Liver (tissue), 9 donors: ENCODE measurements around the gene CLDN20. TPM values are rescaled to one million over a fixed set of nuclear protein-coding genes. Genes with fewer than 3 reads are reported as not detected.

ENCODE experiments used
- DNase-seq: peaks from one replicate; pipeline ENCODE4 v3.0.0-alpha.2; 2017; ENCODE audit warnings: low spot score
- H3K27ac ChIP-seq, 2 donors: one replicate each; pipeline ENCODE4 v1.7.0; 2013; ENCODE audit warnings: inconsistent platforms in 2 of 2, low read length in 2 of 2, control low read depth in 1 of 2, low read depth in 1 of 2, mild to moderate bottlenecking in 1 of 2
- H3K27me3 ChIP-seq, 4 donors: one replicate each; pipeline versions ENCODE4 v1.6.1 to v1.7.0; 2013; ENCODE audit warnings: low read length in 3 of 4, inconsistent platforms in 1 of 4, mild to moderate bottlenecking in 1 of 4, moderate library complexity in 1 of 4; ENCODE audit not compliant: control insufficient read depth in 4 of 4, insufficient read depth in 4 of 4
- H3K36me3 ChIP-seq, 4 donors: one replicate each; pipeline versions ENCODE4 v1.6.1 to v1.7.0; 2013; ENCODE audit warnings: low read length in 3 of 4, mild to moderate bottlenecking in 3 of 4, low read depth in 1 of 4, moderate library complexity in 1 of 4; ENCODE audit not compliant: control insufficient read depth in 4 of 4, insufficient read depth in 3 of 4
- H3K4me1 ChIP-seq, 4 donors: one replicate each; pipeline versions ENCODE4 v1.6.1 to v1.7.0; 2013; ENCODE audit warnings: low read length in 3 of 4, mild to moderate bottlenecking in 3 of 4, moderate library complexity in 1 of 4; ENCODE audit not compliant: control insufficient read depth in 4 of 4, insufficient read depth in 4 of 4
- H3K4me3 ChIP-seq, 3 donors: one replicate each; pipeline versions ENCODE4 v1.6.1 to v1.7.0; 2013; ENCODE audit warnings: low read length in 3 of 3, control low read depth in 1 of 3, low read depth in 1 of 3, mild to moderate bottlenecking in 1 of 3
- H3K9ac ChIP-seq, 2 donors: one replicate each; pipeline ENCODE4 v1.7.0; 2013; ENCODE audit warnings: low read length in 2 of 2, mild to moderate bottlenecking in 2 of 2, moderate library complexity in 2 of 2, control low read depth in 1 of 2, low read depth in 1 of 2
- H3K9me3 ChIP-seq, 4 donors: one replicate each; pipeline versions ENCODE4 v1.6.1 to v1.7.0; 2013; ENCODE audit warnings: low read length in 3 of 4; ENCODE audit not compliant: control insufficient read depth in 4 of 4
- ATF3 ChIP-seq: IDR thresholded peaks from 2 replicates; pipeline ENCODE4 v1.6.1; 2016; ENCODE audit warnings: antibody characterized with exemption
- CTCF ChIP-seq: fragments of 150-350 bp; IDR thresholded peaks from 2 replicates; pipeline ENCODE4 v1.5.1; 2017; ENCODE audit warnings: improper control_type of control experiment, low read depth, low read length; ENCODE audit not compliant: missing input control
- EGR1 ChIP-seq, 2 donors: IDR thresholded peaks; 2 replicates each; pipeline ENCODE4 v1.6.1; 2016 to 2018; ENCODE audit warnings: antibody characterized with exemption in 2 of 2, low read depth in 2 of 2
- FOXA1 ChIP-seq: IDR thresholded peaks from 2 replicates; pipeline ENCODE4 v1.6.1; 2016; ENCODE audit warnings: antibody characterized with exemption
- FOXA2 ChIP-seq: IDR thresholded peaks from 2 replicates; pipeline ENCODE4 v1.6.1; 2016; ENCODE audit warnings: antibody characterized with exemption
- HNF4A ChIP-seq, 2 donors: conservative IDR thresholded peaks; 2 replicates each; pipeline ENCODE4 v1.6.1; 2016; ENCODE audit warnings: antibody characterized with exemption in 2 of 2, mild to moderate bottlenecking in 2 of 2
- HNF4G ChIP-seq: IDR thresholded peaks from 2 replicates; pipeline ENCODE4 v1.6.1; 2016; ENCODE audit warnings: antibody characterized with exemption
- JUND ChIP-seq, 2 donors: IDR thresholded peaks; 2 replicates each; pipeline ENCODE4 v1.6.1; 2016; ENCODE audit warnings: antibody characterized with exemption in 2 of 2
- MAX ChIP-seq: IDR thresholded peaks from 2 replicates; pipeline ENCODE4 v1.6.1; 2016; ENCODE audit warnings: antibody characterized with exemption
- REST ChIP-seq: IDR thresholded peaks from 2 replicates; pipeline ENCODE4 v1.6.1; 2016; ENCODE audit warnings: antibody characterized with exemption, mild to moderate bottlenecking
- RXRA ChIP-seq, 2 donors: IDR thresholded peaks; 2 replicates each; pipeline ENCODE4 v1.6.1; 2017 to 2018; ENCODE audit warnings: antibody characterized with exemption in 2 of 2, mild to moderate bottlenecking in 1 of 2
- TAF1 ChIP-seq: conservative IDR thresholded peaks from 2 replicates; pipeline ENCODE4 v1.6.1; 2016; ENCODE audit warnings: antibody characterized with exemption, mild to moderate bottlenecking
- YY1 ChIP-seq: IDR thresholded peaks from 2 replicates; pipeline ENCODE4 v1.6.1; 2016; ENCODE audit warnings: antibody characterized with exemption, mild to moderate bottlenecking
- ZBTB33 ChIP-seq: IDR thresholded peaks from 2 replicates; pipeline ENCODE4 v1.6.1; 2016; ENCODE audit warnings: antibody characterized with exemption
- WGBS: extraction: QIAGEN DNeasy Blood & Tissue Kit; methylation state at CpG from one replicate; pipeline ENCODE4 v1.1.7; 2013; 5-methylcytosine and 5-hydroxymethylcytosine counted together
- polyA plus RNA-seq, 2 donors: library from polyadenylated mRNA; stranded (reverse) in 1 of 2; unstranded in 1 of 2; fragments of 200-250 nt in 1 of 2; fragments of >200 nt in 1 of 2; fragmentation: Nextera tagmentation in 1 of 2; extraction: Ambion mirVana in 1 of 2; gene quantifications; one replicate each; pipeline versions ENCODE4 v1.2.1 to v1.2.3, GENCODE V29; 2013 to 2015
- total RNA-seq, 2 donors: library from RNA; depleted of rRNA; stranded (reverse); fragments of >200 nt; gene quantifications; one replicate each; pipeline ENCODE4 v1.2.3, GENCODE V29; 2014
- donor health status: healthy.
- donor health status: healthy.
- donor health status: healthy.
- donor health status: healthy.
- donor health status: healthy.

CLDN20 gene
- total and polyA plus RNA-seq, 4 donors, result 0.26 TPM; not detected in 3

- H3K4me3 ChIP-seq, result no peak overlapping the region
- H3K4me1 ChIP-seq, result no peaks in the 10 kb centered on the region
- no peak for DNase-seq
- H3K9ac ChIP-seq, result no peak overlapping the region
- WGBS, result 85% methylated on average over 8 of the region's 8 CpGs
- no peaks in the 10 kb centered on the region for H3K9me3 ChIP-seq
- no peak for TF ChIP-seq ZBTB33
- TF ChIP-seq CTCF, result no peak
- no peak for TF ChIP-seq ATF3
- TF ChIP-seq HNF4A (conservative IDR thresholded peaks at IDR 0.05), result no peak
- TF ChIP-seq TAF1, result no peak
- no peak for TF ChIP-seq HNF4G
- no peak for TF ChIP-seq REST
- TF ChIP-seq RXRA (IDR thresholded peaks at IDR 0.05), result no peak
- no peak overlapping the region for H3K27ac ChIP-seq
- H3K36me3 ChIP-seq, result no peaks in the 10 kb centered on the region
- H3K27me3 ChIP-seq, result no peaks in the 10 kb centered on the region
Measured at GRCh38 chr6:155241966-155242365, 21.8 kb upstream of the CLDN20 start.

- H3K27me3 ChIP-seq, result no peaks in the 10 kb centered on the region
- WGBS, result 94% methylated on average over 4 of the region's 4 CpGs
- no peak overlapping the region for H3K4me3 ChIP-seq
Measured at GRCh38 chr6:155244434-155244833, 19.4 kb upstream of the CLDN20 start.

More at GRCh38 chr6:155244434-155244833, 19.4 kb upstream of the CLDN20 start:
- no peak for TF ChIP-seq ZBTB33
- no peak for TF ChIP-seq TAF1
- TF ChIP-seq JUND (IDR thresholded peaks at IDR 0.05), result no peak
- TF ChIP-seq ATF3, result no peak
- TF ChIP-seq EGR1 (IDR thresholded peaks at IDR 0.05; ENCODE audit: low read depth in 2 of 2), result no peak
- TF ChIP-seq FOXA1, result no peak
- no peak for TF ChIP-seq FOXA2
- no peak for TF ChIP-seq YY1
- no peak for TF ChIP-seq MAX
- Histone ChIP-seq H3K9me3 (no peaks in the 10 kb centered on the region), H3K27ac (no peak overlapping the region), H3K36me3 (no peaks in the 10 kb centered on the region), H3K4me1 (no peaks in the 10 kb centered on the region), H3K9ac (no peak overlapping the region)
- no peak for DNase-seq
